H1 (cell line): ENCODE results near the gene RSPH9. TPM values are rescaled to one million over a fixed set of nuclear protein-coding genes. Genes with fewer than 3 reads are reported as not detected.

Source experiments
- CTCF ChIA-PET: fragments of 300-600 bp; sonication (Branson Sonifier 250); formaldehyde crosslinking; loops from one replicate; lab custom pipeline; 2021; ENCODE audit not compliant: partially characterized antibody; lab: Charles Lee
- POLR2A ChIA-PET: fragments of 300-600 bp; sonication (Branson Sonifier 250); formaldehyde crosslinking; loops from one replicate; lab custom pipeline; 2021; ENCODE audit warnings: inconsistent platforms; ENCODE audit not compliant: partially characterized antibody; lab: Charles Lee
- DNase-seq, 2 experiments: peaks; one replicate each; pipeline versions ENCODE4 v3.0.0 to v3.0.0-alpha.2; 2010 to 2022; ENCODE audit warnings: low spot score in 2 of 2, low read depth in 1 of 2, mixed read lengths in 1 of 2
- FAIRE-seq: peaks from 2 replicates; lab custom pipeline; 2011; peaks lifted over from hg19 to GRCh38; lab: Jason Lieb, UNC
- H2AFZ ChIP-seq: 2 replicates; pipeline ENCODE4 v1.8.1; 2012; ENCODE audit warnings: low read length, inconsistent platforms
- H2AK5ac ChIP-seq: 2 replicates; pipeline ENCODE4 v1.6.1; 2013; ENCODE audit warnings: low read depth, low read length
- H2BK120ac ChIP-seq: replicated peaks from 2 replicates; pipeline ENCODE3; 2013; ENCODE audit warnings: low read depth, low read length, inconsistent platforms
- H2BK12ac ChIP-seq: 2 replicates; pipeline ENCODE4 v1.6.1; 2013; ENCODE audit warnings: low read depth, low read length
- H2BK15ac ChIP-seq: 2 replicates; pipeline ENCODE4 v1.6.1; 2013; ENCODE audit warnings: low read length
- H2BK20ac ChIP-seq: 2 replicates; pipeline ENCODE4 v1.6.1; 2013; ENCODE audit warnings: low read length
- H2BK5ac ChIP-seq: 2 replicates; pipeline ENCODE4 v1.6.1; 2013; ENCODE audit warnings: low read depth, low read length
- H3K14ac ChIP-seq: 2 replicates; pipeline ENCODE4 v1.6.1; 2013; ENCODE audit warnings: inconsistent platforms; ENCODE audit not compliant: insufficient read length
- H3K18ac ChIP-seq: 2 replicates; pipeline ENCODE4 v1.6.1; 2013; ENCODE audit warnings: low read length; ENCODE audit errors: extremely low read depth
- H3K23ac ChIP-seq: 2 replicates; pipeline ENCODE4 v1.6.1; 2013; ENCODE audit warnings: inconsistent platforms; ENCODE audit not compliant: insufficient read length
- H3K23me2 ChIP-seq: 2 replicates; pipeline ENCODE4 v1.6.1; 2013; ENCODE audit warnings: low read depth, low read length
- H3K27ac ChIP-seq: 2 replicates; pipeline ENCODE4 v1.6.1; 2011; ENCODE audit warnings: low read depth, low read length, inconsistent platforms
- H3K27me3 ChIP-seq, 4 experiments: replicated peaks in 1 of 4; 1 replicate in 1 of 4; 2 replicates in 3 of 4; pipeline versions ENCODE4 v1.6.1 to v1.8.1; 2011 to 2013; ENCODE audit warnings: low read length in 3 of 4, mild to moderate bottlenecking in 3 of 4, inconsistent platforms in 2 of 4, mixed read lengths in 2 of 4, moderate library complexity in 1 of 4; ENCODE audit not compliant: control insufficient read depth in 3 of 4, insufficient read depth in 3 of 4; ENCODE audit errors: extremely low read depth in 1 of 4
- H3K36me3 ChIP-seq, 4 experiments: 2 replicates each; pipeline versions ENCODE4 v1.6.1 to v1.8.1; 2011 to 2013; ENCODE audit warnings: mild to moderate bottlenecking in 4 of 4, low read length in 3 of 4, moderate library complexity in 2 of 4, control low read depth in 1 of 4, inconsistent platforms in 1 of 4; ENCODE audit not compliant: insufficient read depth in 4 of 4, control insufficient read depth in 2 of 4
- H3K4ac ChIP-seq: replicated peaks from 2 replicates; pipeline ENCODE3; 2013; ENCODE audit warnings: low read length, low read depth, mixed read lengths, inconsistent platforms; ENCODE audit not compliant: insufficient read length
- H3K4me1 ChIP-seq, 4 experiments: replicated peaks in 1 of 4; 1 replicate in 1 of 4; 2 replicates in 3 of 4; pipeline versions ENCODE4 v1.6.1 to v1.8.1; 2011 to 2013; ENCODE audit warnings: low read length in 3 of 4, inconsistent platforms in 2 of 4, mixed read lengths in 1 of 4; ENCODE audit not compliant: insufficient read depth in 4 of 4, control insufficient read depth in 3 of 4
- H3K4me2 ChIP-seq, 2 experiments: 2 replicates each; pipeline versions ENCODE4 v1.6.1 to v1.8.1; 2011 to 2013; ENCODE audit warnings: low read depth in 2 of 2, low read length in 2 of 2, control low read depth in 1 of 2, inconsistent platforms in 1 of 2, mild to moderate bottlenecking in 1 of 2; ENCODE audit not compliant: insufficient read depth in 1 of 2
- H3K4me3 ChIP-seq, 4 experiments: fragments of 200-600, 300-600 bp in 1 of 4; sonication (generic), shearing (Covaris generic), sonication (Bioruptor Twin) in 1 of 4; 2 replicates each; pipeline versions ENCODE4 v1.5.1 to v1.8.1; 2011 to 2016; ENCODE audit warnings: low read length in 4 of 4, low read depth in 3 of 4, control low read depth in 2 of 4, inconsistent platforms in 2 of 4, mild to moderate bottlenecking in 2 of 4, mixed read lengths in 1 of 4, moderate library complexity in 1 of 4; ENCODE audit not compliant: insufficient read depth in 2 of 4; ENCODE audit errors: extremely low read depth in 1 of 4
- H3K56ac ChIP-seq: replicated peaks from 2 replicates; pipeline ENCODE3; 2013; ENCODE audit warnings: low read depth, mild to moderate bottlenecking, mixed read lengths, low read length, inconsistent platforms; ENCODE audit not compliant: insufficient read length
- H3K79me1 ChIP-seq: 2 replicates; pipeline ENCODE4 v1.6.1; 2013; ENCODE audit warnings: low read depth, low read length, control low read depth
- H3K79me2 ChIP-seq, 2 experiments: 2 replicates each; pipeline versions ENCODE4 v1.6.1 to v1.8.1; 2012 to 2013; ENCODE audit warnings: low read length in 2 of 2, mild to moderate bottlenecking in 2 of 2, inconsistent platforms in 1 of 2; ENCODE audit not compliant: insufficient read depth in 2 of 2, control insufficient read depth in 1 of 2
- H3K9ac ChIP-seq, 4 experiments: replicated peaks in 1 of 4; 1 replicate in 1 of 4; 2 replicates in 3 of 4; pipeline versions ENCODE4 v1.6.1 to v1.8.1; 2011 to 2013; ENCODE audit warnings: low read depth in 3 of 4, low read length in 3 of 4, control low read depth in 2 of 4, mild to moderate bottlenecking in 2 of 4, moderate library complexity in 2 of 4, inconsistent platforms in 1 of 4; ENCODE audit errors: extremely low read depth in 1 of 4
- H3K9me3 ChIP-seq, 2 experiments: 2 replicates each; pipeline versions ENCODE4 v1.6.1 to v1.8.1; 2012 to 2013; ENCODE audit warnings: mild to moderate bottlenecking in 2 of 2, moderate library complexity in 2 of 2, control low read depth in 1 of 2, inconsistent platforms in 1 of 2, low read depth in 1 of 2, low read length in 1 of 2, mixed read lengths in 1 of 2; ENCODE audit not compliant: insufficient read depth in 2 of 2
- H4K20me1 ChIP-seq, 2 experiments: replicated peaks in 1 of 2; 2 replicates each; pipeline versions ENCODE3 to v1.8.1; 2011 to 2013; ENCODE audit warnings: inconsistent platforms in 2 of 2, low read length in 2 of 2, mild to moderate bottlenecking in 1 of 2; ENCODE audit not compliant: insufficient read depth in 2 of 2, control insufficient read depth in 1 of 2
- H4K5ac ChIP-seq: 2 replicates; pipeline ENCODE4 v1.6.1; 2013; ENCODE audit warnings: low read length, low read depth, mixed read lengths, inconsistent platforms; ENCODE audit not compliant: insufficient read length
- H4K8ac ChIP-seq: 2 replicates; pipeline ENCODE4 v1.8.0; 2013; ENCODE audit warnings: mild to moderate bottlenecking, moderate library complexity, low read length, inconsistent platforms; ENCODE audit not compliant: insufficient read depth; ENCODE audit errors: extremely low read depth
- H4K91ac ChIP-seq: replicated peaks from 2 replicates; pipeline ENCODE3; 2013; ENCODE audit warnings: low read length, mixed read lengths, inconsistent platforms; ENCODE audit not compliant: insufficient read length
- ASH2L ChIP-seq: fragments of 200-600, 300-600 bp; sonication (generic); IDR thresholded peaks from one replicate; pipeline ENCODE4 v1.7.1; 2017; ENCODE audit warnings: low read length
- CEBPB ChIP-seq: IDR thresholded peaks from 2 replicates; pipeline ENCODE4 v1.6.1; 2012; ENCODE audit warnings: low read depth, low read length
- CREB1 ChIP-seq: IDR thresholded peaks from 2 replicates; pipeline ENCODE4 v1.6.1; 2012; ENCODE audit warnings: inconsistent platforms
- CTBP2 ChIP-seq: IDR thresholded peaks from 2 replicates; pipeline ENCODE4 v1.7.0; 2011; ENCODE audit warnings: borderline replicate concordance, mild to moderate bottlenecking, moderate library complexity, mixed read lengths, low read length; ENCODE audit not compliant: insufficient read depth, insufficient read length
- EP300 ChIP-seq, 2 experiments: IDR thresholded peaks; 1 replicate in 1 of 2; 2 replicates in 1 of 2; pipeline ENCODE4 v1.6.1; 2011 to 2012; ENCODE audit warnings: low read depth in 2 of 2, low read length in 2 of 2, mild to moderate bottlenecking in 2 of 2, borderline replicate concordance in 1 of 2, inconsistent platforms in 1 of 2, moderate library complexity in 1 of 2
- EZH2 ChIP-seq: fragments of 200-600 bp; sonication (generic); IDR thresholded peaks from 2 replicates; pipeline ENCODE4 v1.7.1; 2012; ENCODE audit warnings: low read depth, mild to moderate bottlenecking, moderate library complexity, low read length, inconsistent platforms; ENCODE audit not compliant: severe bottlenecking
- TAF7 ChIP-seq: optimal IDR thresholded peaks from 2 replicates; pipeline ENCODE3; 2011; ENCODE audit warnings: low read depth, mild to moderate bottlenecking, inconsistent platforms, low read length, moderate library complexity, borderline replicate concordance
- TBP ChIP-seq: IDR thresholded peaks from 2 replicates; pipeline ENCODE4 v1.6.1; 2011; ENCODE audit warnings: low read depth, low read length, improper control_type of control experiment
- WGBS, 2 experiments: shearing (Covaris generic) in 1 of 2; methylation state at CpG; one replicate each; pipeline versions ENCODE4 v1.1.6 to v1.1.7; 2013 to 2015; ENCODE audit warnings: low lambda C conversion rate in 2 of 2, mixed read lengths in 2 of 2, inconsistent platforms in 1 of 2, low coverage in 1 of 2, missing lambda C conversion rate in 1 of 2; ENCODE audit not compliant: insufficient replicate concordance in 2 of 2, insufficient coverage in 1 of 2, insufficient read length in 1 of 2; ENCODE audit errors: extremely low coverage in 1 of 2, missing lambda C conversion rate in 1 of 2; 5-methylcytosine and 5-hydroxymethylcytosine counted together
- polyA plus RNA-seq, 7 experiments: library from polyadenylated mRNA; depleted of rRNA in 3 of 7; stranded (reverse) in 5 of 7; unstranded in 2 of 7; fragments of >200 nt in 5 of 7; fragments of 200-250 nt in 2 of 7; gene quantifications; 1 replicate in 5 of 7; 2 replicates in 1 of 7; 4 replicates in 1 of 7; pipeline versions ENCODE4 v1.2.1 to v1.2.3, GENCODE V29; 2011 to 2013; ENCODE audit warnings: missing spikeins in 2 of 7, mixed read lengths in 2 of 7
- total RNA-seq: library from RNA; stranded (reverse); fragmentation: NEBNext Ultra II Directional; extraction: Animal tissue kit (Norgen Biotek cat#: 25700); gene quantifications from 2 replicates; pipeline ENCODE4 v1.2.1, GENCODE V29; 2021
- TF ChIP-seq, protein P1 (sequence below): IDR thresholded peaks from 2 replicates; pipeline ENCODE4 v1.6.1; 2011; ENCODE audit warnings: low read length, improper control_type of control experiment

Gene RSPH9
- total and polyA plus RNA-seq, 2 of the 8 experiments (the other 6 are each of a cell fraction or from before 2014, with no cell fraction given) = 0.15 to 0.23 TPM

- H3K4me2 ChIP-seq = peak within 1 kb of the TSS; percentile 68 to 80
- H3K79me1 ChIP-seq = peaks cover 10% of the 10 kb centered on the region
- ChIA-PET POLR2A (interaction anchor here (0.7 to 2.8 kb wide), 8 partner anchors 8 to 225 kb away, joined by 3 to 23 read pairs (median 4); partner anchors contain the start of gene RSPH9), CTCF (interaction anchor here (0.8 to 1.8 kb wide), 4 partner anchors 10 to 171 kb away, joined by 3 to 6 read pairs (median 4); partner anchors contain the start of gene RSPH9)
- peak within 1 kb of the TSS; percentile 46 to 96 (median 90) for H3K9ac ChIP-seq
- H3K23ac ChIP-seq = no peak within 1 kb of the TSS
- WGBS, 2 experiments = 13% methylated on average over 37 of the region's 48 CpGs; no CpG with 5 or more reads in 1 of the 2 experiments
- peak within 1 kb of the TSS; percentile 79 for H3K27ac ChIP-seq
- H2BK20ac ChIP-seq = no peak within 1 kb of the TSS
- H2BK120ac ChIP-seq = no peak within 1 kb of the TSS
- no peak within 1 kb of the TSS; the same call in 1 of the 2 replicates for H2AK5ac ChIP-seq
- H3K14ac ChIP-seq = no peak within 1 kb of the TSS
- peak within 1 kb of the TSS; percentile 76 for H4K91ac ChIP-seq
- FAIRE-seq (no peak), DNase-seq (peak; percentile 33 to 90)
- peak within 1 kb of the TSS; percentile 67 for H2BK15ac ChIP-seq
- H3K36me3 ChIP-seq = peaks cover 9 to 24% (median 17%) of the 10 kb centered on the region in 4 experiments
- peak within 1 kb of the TSS; percentile 98 for H2AFZ ChIP-seq
- peak within 1 kb of the TSS; percentile 84; the same call in 1 of the 2 replicates for H2BK5ac ChIP-seq
- H2BK12ac ChIP-seq = peak within 1 kb of the TSS; percentile 27; the same call in 1 of the 2 replicates
- peak within 1 kb of the TSS; percentile 94; the same call in 1 of the 2 replicates for H4K8ac ChIP-seq
- peaks cover 3 to 36% of the 10 kb centered on the region in 2 experiments; a peak in 3 of 4 replicates for H3K79me2 ChIP-seq
- peaks cover 5% of the 10 kb centered on the region for H3K23me2 ChIP-seq
- H4K5ac ChIP-seq = peak within 1 kb of the TSS; percentile 87
- no peaks in the 10 kb centered on the region for H3K27me3 ChIP-seq
- H3K18ac ChIP-seq = peak within 1 kb of the TSS; percentile 95
- no peaks in the 10 kb centered on the region for H4K20me1 ChIP-seq
- peak within 1 kb of the TSS; percentile 62 for H3K56ac ChIP-seq
- peak within 1 kb of the TSS; percentile 90 to 95 (median 93) for H3K4me3 ChIP-seq
- H3K4ac ChIP-seq = peak within 1 kb of the TSS; percentile 34
- H3K9me3 ChIP-seq = no peaks in the 10 kb centered on the region
- H3K4me1 ChIP-seq = peaks cover 0 to 10% (median 3%) of the 10 kb centered on the region in 4 experiments; a peak in 4 of 7 replicates
- TF ChIP-seq TBP = peak; percentile 86
- TF ChIP-seq, protein P1, sequence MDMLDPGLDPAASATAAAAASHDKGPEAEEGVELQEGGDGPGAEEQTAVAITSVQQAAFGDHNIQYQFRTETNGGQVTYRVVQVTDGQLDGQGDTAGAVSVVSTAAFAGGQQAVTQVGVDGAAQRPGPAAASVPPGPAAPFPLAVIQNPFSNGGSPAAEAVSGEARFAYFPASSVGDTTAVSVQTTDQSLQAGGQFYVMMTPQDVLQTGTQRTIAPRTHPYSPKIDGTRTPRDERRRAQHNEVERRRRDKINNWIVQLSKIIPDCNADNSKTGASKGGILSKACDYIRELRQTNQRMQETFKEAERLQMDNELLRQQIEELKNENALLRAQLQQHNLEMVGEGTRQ = no peak
- TF ChIP-seq TAF7 = peak; percentile 91
- TF ChIP-seq ASH2L = peak; percentile 79
- no peak for TF ChIP-seq EZH2
- no peak for TF ChIP-seq CEBPB
- no peak for TF ChIP-seq EP300 (IDR thresholded peaks at IDR 0.05; ENCODE audit: borderline replicate concordance in 1 of 2, low read depth in 2 of 2, low read length in 2 of 2)
- TF ChIP-seq CTBP2 = peak; percentile 56
- TF ChIP-seq CREB1 = peak; percentile 63
Measured at GRCh38 chr6:43635387-43636307, 9.2 kb upstream of the RSPH9 start, which contains the start of gene MAD2L1BP. Gene MAD2L1BP (plus strand): TSS chr6:43635840. CDS start chr6:43635876, 36 bp downstream.
